ENCODE data around the gene PAX7. TPM values are rescaled to one million over a fixed set of nuclear protein-coding genes. Genes with fewer than 3 reads are reported as not detected.

PAX7 gene
- total RNA-seq, 6 experiments from 2014 or later: not detected

DNA sequence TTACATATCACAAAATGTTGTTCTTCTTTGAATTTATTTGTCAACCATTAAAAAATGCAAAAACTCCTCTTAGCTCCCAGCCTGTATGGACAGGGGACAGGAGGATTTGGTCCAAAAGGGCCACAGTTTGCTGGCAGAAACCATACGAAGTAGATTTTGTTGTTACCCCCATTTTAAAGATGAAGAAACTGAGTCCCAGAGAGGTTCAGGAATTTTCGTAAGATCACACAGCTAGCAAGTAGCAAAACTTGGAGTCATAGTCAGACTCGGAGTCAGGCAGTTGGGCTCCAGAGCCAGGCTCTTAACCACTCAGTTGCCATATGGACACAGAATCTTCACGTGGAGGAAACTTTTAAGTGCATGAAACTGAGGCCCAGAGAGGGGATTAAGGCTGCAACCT lies 137.4 kb downstream of the PAX7 start:
- Histone ChIP-seq H3K4me1 (no peaks in the 10 kb centered on the region), H3K27ac (no peak overlapping the region), H3K9me3 (no peaks in the 10 kb centered on the region), H3K4me3 (no peak overlapping the region), H3K27me3 (no peaks in the 10 kb centered on the region), H3K36me3 (no peaks in the 10 kb centered on the region)
- ATAC-seq (no peak), DNase-seq (no peak)
- no peak for TF ChIP-seq POLR2A (IDR thresholded peaks at IDR 0.05)
- TF ChIP-seq, protein P1, sequence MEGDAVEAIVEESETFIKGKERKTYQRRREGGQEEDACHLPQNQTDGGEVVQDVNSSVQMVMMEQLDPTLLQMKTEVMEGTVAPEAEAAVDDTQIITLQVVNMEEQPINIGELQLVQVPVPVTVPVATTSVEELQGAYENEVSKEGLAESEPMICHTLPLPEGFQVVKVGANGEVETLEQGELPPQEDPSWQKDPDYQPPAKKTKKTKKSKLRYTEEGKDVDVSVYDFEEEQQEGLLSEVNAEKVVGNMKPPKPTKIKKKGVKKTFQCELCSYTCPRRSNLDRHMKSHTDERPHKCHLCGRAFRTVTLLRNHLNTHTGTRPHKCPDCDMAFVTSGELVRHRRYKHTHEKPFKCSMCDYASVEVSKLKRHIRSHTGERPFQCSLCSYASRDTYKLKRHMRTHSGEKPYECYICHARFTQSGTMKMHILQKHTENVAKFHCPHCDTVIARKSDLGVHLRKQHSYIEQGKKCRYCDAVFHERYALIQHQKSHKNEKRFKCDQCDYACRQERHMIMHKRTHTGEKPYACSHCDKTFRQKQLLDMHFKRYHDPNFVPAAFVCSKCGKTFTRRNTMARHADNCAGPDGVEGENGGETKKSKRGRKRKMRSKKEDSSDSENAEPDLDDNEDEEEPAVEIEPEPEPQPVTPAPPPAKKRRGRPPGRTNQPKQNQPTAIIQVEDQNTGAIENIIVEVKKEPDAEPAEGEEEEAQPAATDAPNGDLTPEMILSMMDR (IDR thresholded peaks at IDR 0.05): no peak
- 32% methylated on average over 4 of the region's 4 CpGs for WGBS (ENCODE audit: insufficient coverage, low coverage, low lambda C conversion rate, missing lambda C conversion rate)
- intact Hi-C loops (cut with DNase I): no loop called here

DNA sequence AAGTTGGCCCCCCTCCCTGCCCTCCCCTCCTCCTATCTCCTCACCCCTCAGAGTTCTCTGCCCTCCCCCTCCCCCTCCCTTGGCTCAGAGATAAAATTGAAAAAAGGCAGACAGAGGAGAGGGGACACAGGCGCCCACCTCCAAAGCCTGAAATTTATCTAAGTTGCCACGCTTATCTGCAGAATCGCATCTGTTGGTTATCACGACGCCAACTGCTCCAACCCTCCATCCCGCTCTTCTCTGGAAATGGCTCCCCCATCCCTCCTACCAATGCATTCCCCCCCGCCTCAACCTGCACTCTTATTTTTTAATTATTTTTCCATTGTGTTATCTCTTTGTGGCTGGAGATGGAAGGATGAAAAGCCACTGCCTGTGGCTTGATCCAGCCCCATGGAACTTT lies 138.5 kb downstream of the PAX7 start:
- intact Hi-C loops (cut with DNase I): no loop called here
- no peak overlapping the region for H3K4me3 ChIP-seq
- DNase-seq: no peak
- ATAC-seq: no peak
- WGBS (ENCODE audit: insufficient coverage, low coverage, low lambda C conversion rate, missing lambda C conversion rate): 35% methylated on average over 7 of the region's 7 CpGs
- no peaks in the 10 kb centered on the region for H3K27me3 ChIP-seq
- H3K9me3 ChIP-seq: no peaks in the 10 kb centered on the region
- no peak overlapping the region for H3K27ac ChIP-seq
- TF ChIP-seq POLR2A (IDR thresholded peaks at IDR 0.05): no peak
- TF ChIP-seq, protein P1 (IDR thresholded peaks at IDR 0.05): no peak
- no peaks in the 10 kb centered on the region for H3K36me3 ChIP-seq
- no peaks in the 10 kb centered on the region for H3K4me1 ChIP-seq

DNA sequence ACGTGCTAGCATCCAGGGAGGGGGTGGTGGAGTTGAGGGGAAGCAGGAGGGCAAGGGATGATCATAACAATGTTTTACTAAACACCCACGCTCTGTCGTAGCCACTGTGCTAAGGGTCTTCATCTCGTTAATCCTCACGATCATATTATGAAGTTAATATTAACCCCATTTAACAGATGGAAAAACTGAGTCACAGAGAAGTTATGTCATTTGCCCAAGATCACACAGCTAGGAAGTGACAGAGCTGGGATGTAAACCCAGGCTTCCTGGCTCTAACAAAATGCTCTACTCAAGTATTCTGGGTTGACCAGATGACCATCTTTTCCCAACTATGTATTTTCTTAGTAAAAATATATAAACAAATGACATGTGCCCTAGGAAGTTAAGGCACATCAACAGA lies 140.2 kb downstream of the PAX7 start:
- ATAC-seq: no peak
- 31% methylated on average over 5 of the region's 5 CpGs for WGBS (ENCODE audit: insufficient coverage, low coverage, low lambda C conversion rate, missing lambda C conversion rate)
- no peaks in the 10 kb centered on the region for H3K27me3 ChIP-seq

GRCh38 chr1:18773753-18774152 lies 143.1 kb downstream of the PAX7 start:
- H3K27me3 ChIP-seq: no peaks in the 10 kb centered on the region
- no peak for ATAC-seq
- H3K4me1 ChIP-seq: no peaks in the 10 kb centered on the region
- 47% methylated on average over 9 of the region's 9 CpGs for WGBS (ENCODE audit: insufficient coverage, low coverage, low lambda C conversion rate, missing lambda C conversion rate)
- TF ChIP-seq, protein P1 (IDR thresholded peaks at IDR 0.05): no peak
- TF ChIP-seq POLR2A (IDR thresholded peaks at IDR 0.05): no peak
- intact Hi-C loops (cut with DNase I): no loop called here
- no peak overlapping the region for H3K27ac ChIP-seq
- no peak for DNase-seq
- H3K36me3 ChIP-seq: no peaks in the 10 kb centered on the region
- H3K9me3 ChIP-seq: no peaks in the 10 kb centered on the region
- no peak overlapping the region for H3K4me3 ChIP-seq

More for the DNA sequence above, 140.2 kb downstream of the PAX7 start:
- Histone ChIP-seq H3K4me1 (no peaks in the 10 kb centered on the region), H3K36me3 (no peaks in the 10 kb centered on the region), H3K4me3 (no peak overlapping the region), H3K27ac (no peak overlapping the region), H3K9me3 (no peaks in the 10 kb centered on the region)
- TF ChIP-seq, protein P1 (IDR thresholded peaks at IDR 0.05): no peak
- no peak for TF ChIP-seq POLR2A (IDR thresholded peaks at IDR 0.05)
- no peak for DNase-seq
- intact Hi-C loops (cut with DNase I): no loop called here

- Histone ChIP-seq H3K27me3 (no peaks in the 10 kb centered on the region), H3K4me3 (no peak overlapping the region), H3K4me1 (no peaks in the 10 kb centered on the region), H3K27ac (no peak overlapping the region), H3K9me3 (no peaks in the 10 kb centered on the region), H3K36me3 (no peaks in the 10 kb centered on the region)
- DNase-seq (no peak), ATAC-seq (no peak)
- no peak for TF ChIP-seq POLR2A (IDR thresholded peaks at IDR 0.05)
- TF ChIP-seq, protein P1 (IDR thresholded peaks at IDR 0.05): no peak
- WGBS (ENCODE audit: insufficient coverage, low coverage, low lambda C conversion rate, missing lambda C conversion rate): no CpG with 5 or more reads among the region's 1 CpG
- intact Hi-C loops (cut with DNase I): no loop called here
Observed at GRCh38 chr1:18775341-18775740, 144.7 kb downstream of the PAX7 start.
